ENCODE measurements around the gene GABRB1.
"Not testable (repeated sequence)": the region's sequence is repeated elsewhere in the genome, so short reads cannot be mapped to it uniquely, and the experiment has no call there.

GABRB1 gene

DNA sequence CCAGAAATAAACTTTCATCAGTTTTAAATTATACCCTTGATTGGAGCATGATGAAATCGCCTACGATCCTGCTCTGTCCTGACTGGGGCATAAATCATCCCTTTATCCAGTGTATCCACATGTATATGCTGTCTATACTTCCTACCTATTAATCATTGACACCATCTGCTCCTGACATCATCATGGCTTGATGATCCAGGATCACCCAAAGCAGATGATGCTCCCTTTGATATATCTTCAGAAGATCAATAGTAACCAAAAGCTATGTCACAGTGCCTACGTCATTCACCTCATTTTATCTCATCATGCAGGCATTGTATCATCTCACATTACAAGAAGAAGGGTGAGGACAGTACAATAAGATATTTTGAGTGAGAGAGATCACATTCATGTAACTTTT is 294.7 kb downstream of the GABRB1 start:
- DNase-seq: no peak

DNA sequence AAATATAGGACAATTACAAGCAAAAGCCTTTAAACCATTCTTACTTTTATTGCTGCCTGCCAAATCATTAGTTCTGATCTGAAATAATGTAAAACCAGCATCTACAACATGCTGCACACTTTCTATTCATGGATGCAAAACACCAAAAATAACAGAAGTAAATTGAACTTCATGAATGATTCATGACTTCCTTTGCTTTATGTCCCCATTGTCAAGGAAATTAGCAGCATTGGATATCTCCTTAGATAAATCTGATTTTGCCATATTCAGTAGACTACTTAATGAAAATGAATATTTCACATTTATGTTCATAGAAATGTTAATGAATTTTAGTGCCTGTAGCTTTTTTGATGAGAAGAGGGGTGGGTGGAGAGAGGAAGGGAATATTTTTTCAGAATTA is 299.5 kb downstream of the GABRB1 start:
- no peak for DNase-seq

DNA sequence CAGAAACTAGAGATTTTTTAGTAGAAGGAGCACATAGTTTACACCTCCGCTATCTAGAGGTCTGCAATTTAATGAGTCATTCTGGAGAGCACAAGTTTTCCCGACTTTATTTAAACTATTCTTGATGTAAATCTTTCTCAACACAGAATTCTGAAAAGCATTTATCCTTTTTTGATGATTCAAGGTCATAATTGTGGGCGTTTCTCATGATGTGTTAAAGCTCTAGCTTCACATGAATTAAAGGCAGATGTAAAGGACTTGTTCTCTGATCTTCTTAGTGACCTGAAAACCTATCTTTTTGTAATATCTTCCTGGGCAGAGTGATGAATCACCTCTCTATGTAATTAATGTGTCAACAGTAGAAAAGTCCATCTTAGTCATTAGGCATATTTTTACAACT is 303.3 kb downstream of the GABRB1 start:
- no peak for DNase-seq

DNA sequence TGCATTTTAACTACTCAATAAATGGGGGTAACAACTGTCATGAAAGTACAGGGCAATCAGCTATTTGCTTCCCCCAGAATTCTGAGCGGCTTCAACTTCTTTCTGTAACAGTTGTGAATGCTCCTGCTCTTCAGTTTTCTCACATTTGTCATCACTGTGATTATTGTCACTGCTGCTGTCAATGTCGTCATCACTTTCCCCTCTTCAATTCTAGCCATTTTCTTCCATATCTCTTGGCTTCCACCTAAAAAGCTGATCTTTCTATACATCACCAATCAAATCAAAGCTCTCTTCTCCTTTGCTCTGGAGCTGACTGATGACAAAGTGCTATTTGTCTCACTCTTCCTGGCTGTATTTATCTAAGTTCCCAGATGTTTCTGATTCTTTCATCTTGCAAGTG is 306.5 kb downstream of the GABRB1 start:
- DNase-seq: no peak

DNA sequence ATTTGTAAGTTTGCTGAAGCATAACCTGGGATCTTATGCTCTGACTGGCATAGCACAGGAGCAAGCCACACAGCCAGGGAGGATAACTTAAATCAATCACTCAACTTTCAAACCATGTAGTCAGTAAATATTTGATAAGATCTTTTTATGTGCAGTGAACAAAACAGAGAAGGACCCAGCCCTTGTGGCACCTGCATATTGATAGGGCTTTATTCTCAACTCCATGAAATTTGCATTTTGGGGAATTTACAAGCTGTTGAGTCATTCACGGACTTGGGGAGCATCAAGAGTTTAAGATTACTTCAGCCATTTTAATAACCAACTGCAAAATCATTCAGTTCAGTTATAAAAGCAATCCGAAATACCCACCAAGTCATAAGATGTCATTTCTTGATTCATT is 309.5 kb downstream of the GABRB1 start:
- DNase-seq: no peak

DNA sequence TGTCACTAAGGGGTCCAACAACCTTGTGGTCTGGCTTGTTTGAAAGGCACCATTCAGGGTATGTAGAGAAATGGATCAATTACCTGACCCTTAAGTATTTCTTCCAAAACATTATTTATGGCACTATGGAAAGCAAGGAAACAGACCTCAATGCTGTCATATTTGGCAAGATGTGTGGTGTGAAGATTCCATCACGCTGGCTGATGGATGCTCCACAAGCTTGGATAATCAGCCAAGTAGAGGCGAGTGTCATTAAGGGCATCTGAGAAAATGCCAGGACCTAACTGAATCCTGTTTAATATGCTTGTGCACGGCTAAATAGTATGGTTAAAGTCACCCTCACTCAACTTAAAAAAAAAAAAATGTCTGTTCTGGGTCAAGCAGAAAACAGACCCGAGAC is 311.4 kb downstream of the GABRB1 start:
- no peak for DNase-seq

DNA sequence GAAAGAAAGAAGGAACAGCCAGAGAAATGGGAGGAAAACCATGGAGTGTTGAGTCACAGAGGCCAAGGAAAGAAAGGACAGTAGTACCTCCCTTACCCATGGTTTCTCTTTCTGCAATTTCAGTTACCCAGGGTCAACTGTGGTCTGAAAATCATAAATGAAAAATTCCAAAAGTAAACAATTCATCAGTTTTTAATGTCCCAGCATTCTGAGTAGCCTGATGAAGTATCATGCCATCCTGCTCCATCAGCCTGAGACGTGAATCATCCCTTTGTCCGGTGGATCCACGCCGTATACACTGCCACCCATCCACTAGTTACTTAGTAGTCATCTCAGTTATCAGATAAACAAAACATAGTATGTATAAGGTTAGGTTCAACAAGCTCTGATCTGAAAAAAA is 318.0 kb downstream of the GABRB1 start:
- DNase-seq: no peak

DNA sequence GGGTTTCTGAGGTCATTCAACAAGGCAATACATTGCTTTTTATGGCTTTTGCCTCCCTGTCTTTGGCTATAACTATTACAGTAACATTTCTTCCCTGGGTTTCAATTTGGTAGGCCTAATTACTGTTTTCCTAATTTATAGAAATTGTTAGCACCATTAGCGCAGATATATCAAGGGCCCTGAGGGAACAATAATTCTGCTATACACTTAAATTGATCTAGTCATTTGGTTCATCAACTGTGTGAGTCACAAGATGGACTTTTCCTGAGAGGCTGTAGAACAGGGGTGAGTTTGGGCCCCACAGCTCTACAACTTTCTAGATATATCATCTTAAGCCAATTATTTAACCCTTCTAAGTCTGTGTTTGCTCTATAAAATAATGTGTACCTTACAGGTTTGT is 324.2 kb downstream of the GABRB1 start:
- DNase-seq: no peak

DNA sequence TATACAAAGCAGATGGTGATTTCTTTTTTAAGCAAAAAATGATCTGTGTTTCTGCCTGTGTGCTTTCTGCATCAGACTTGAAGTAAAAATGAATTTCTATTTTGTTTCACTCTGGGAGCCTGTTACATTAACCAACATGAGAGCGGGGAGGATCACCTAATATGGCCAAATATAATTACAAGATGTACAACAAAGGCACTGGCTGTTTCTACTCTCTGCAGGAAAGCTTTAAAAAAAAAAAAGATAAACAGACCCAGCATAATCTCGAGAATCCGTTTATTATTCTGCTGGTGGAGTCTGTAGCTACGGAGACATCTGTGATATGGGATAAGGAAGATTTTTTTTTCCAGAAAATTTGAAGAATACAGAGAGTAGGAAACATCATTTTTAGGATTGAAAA is 328.5 kb downstream of the GABRB1 start:
- DNase-seq: no peak

DNA sequence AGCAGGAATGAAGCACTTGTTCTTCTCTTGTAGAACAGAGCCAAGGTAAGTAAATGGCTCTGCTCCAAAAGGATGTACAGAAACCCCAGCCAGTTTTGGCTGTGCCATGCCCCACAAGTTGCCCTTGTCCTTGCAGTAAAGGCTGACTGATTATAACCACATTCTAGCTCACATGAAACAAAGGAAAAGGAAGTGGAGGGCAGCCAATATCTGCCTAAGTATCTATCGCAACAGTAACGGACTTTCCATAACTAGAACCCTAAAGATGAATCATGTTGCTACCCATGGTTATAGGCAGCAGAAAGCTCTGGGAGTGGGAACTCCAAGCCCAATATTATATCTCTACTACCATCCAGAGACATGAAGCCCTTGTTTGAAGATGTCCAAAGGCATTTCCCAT is 336.4 kb downstream of the GABRB1 start:
- DNase-seq: no peak

DNA sequence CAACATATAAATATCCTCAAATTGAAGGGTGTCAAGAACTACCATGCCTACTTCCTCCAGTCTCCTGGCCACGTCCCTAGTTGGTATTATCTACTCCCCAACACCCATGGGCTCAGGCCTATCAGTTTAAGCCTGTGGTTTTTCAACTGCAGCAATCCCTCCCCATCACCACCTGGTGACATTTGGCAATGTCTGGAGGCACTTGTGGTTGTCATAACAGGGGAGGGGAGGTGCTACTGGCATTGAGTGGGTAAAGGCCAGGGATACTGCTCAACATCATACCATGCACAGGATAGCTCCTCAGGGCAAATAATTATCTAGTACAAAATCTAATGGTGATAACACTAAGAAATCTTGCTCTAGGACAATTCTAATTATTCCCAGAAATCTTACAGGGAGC is 336.8 kb downstream of the GABRB1 start:
- DNase-seq: no peak

DNA sequence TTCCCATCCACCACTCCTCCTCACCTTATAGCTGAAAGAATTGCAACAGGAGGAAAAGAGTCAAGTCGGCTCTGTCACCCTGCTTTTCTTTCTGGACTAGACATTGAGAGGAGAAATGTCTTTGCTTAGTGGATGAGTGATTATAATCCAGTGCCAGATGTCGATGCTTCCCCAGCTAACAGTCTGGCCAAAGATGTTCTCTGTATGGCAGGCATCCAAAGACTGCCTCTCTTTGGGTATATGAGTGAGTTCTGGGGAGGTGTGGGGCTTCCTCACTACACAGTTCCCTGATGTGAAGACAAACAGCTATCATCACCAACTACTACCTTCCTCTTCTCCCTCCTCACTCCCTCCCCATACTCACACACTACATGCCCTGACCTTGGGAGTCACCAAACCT is 341.2 kb downstream of the GABRB1 start:
- DNase-seq: no peak

DNA sequence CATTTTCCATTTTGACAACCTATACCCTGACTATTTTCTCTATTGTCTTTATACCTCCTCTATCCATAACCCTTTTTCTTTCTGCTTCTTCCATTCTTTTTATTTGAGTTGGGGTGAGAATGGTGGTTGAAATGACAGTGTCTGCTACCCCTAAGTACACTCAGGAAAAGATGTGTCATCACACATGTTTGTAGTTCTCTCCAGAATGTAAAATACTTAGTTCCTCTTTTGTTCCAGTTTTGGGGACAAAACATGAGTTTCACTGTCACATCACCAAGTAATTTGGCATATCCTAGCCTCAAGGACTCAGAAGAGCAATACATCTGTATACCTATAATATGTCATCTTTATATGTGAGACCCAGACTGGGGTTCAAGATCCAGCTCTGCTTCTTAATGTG is 341.8 kb downstream of the GABRB1 start:
- no peak for DNase-seq

DNA sequence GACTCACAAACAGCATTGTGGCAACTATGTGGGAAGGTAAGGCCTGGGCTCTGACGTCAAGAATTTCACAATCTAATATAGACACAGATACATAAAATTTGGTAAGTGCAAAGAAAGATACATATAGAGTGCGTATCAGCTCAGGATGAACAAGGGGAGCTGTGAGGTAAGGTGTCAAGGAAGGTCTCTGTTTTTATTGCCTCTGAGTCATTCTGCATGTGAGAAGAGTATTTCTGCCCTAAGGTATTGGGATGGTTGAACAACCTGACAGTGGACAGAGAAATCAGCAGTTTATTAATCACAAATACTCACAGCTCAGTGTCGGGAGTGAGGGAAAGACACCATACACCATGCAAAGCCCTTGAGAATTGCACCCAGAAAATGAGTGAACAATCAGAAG is 342.3 kb downstream of the GABRB1 start:
- DNase-seq: no peak

DNA sequence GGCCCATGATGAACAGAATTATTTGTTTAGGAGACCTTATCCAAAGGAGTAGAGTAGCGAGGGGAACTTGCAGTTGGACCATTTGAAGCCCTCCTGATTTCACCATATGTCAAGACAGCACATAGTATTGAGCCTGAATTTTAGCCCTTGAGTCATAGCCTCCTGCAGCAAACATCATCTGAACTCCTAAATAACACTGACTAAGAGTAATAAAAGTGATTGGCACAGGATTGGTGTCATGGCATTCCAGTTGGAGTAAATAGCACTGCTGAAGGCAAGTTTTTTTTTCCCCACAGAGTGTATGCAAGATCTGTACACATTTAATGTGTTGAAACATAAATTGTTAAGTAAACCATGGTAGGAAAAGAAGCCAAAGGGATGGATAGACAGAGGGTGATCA is 343.1 kb downstream of the GABRB1 start:
- DNase-seq: no peak

DNA sequence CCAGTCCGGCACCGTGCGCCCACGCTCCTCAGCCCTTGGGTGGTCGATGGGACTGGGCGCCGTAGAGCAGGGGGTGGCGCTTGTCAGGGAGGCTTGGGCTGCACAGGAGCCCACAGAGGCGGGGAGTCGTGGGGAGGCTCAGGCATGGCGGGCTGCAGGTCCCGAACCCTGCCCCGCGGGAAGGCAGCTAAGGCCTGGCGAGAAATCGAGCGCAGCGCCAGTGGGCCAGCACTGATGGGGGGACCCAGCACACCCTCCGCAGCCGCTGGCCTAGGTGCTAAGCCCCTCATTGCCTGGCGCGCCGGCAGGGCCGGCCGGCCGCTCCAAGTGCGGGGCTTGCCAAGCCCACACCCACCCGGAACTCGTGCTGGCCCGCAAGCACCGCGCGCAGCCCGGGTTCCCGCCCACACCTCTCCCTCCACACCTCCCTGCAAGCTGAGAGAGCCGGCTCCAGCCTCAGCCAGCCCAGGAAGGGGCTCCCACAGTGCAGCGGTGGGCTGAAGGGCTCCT is 346.7 kb downstream of the GABRB1 start:
- not testable (repeated sequence) for DNase-seq

DNA sequence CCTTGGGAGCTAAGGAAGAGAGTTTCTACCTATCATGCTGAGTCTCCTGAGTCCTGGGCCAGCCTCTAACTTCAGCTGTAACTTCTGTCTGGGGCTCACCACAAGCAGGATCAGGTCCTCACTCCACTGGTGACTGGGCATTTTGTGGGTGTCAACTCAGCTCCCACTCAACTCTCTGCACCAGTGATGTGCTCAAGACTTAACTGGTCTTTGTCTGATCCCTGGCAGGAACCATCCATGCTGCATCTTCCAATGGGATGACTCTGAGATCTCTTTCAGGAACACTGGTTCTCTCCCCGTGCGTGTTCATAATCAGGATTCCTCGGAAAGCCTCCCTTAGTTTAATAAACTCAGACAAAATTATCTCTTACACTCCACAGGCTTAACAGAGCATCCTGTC is 349.8 kb downstream of the GABRB1 start:
- DNase-seq: no peak

DNA sequence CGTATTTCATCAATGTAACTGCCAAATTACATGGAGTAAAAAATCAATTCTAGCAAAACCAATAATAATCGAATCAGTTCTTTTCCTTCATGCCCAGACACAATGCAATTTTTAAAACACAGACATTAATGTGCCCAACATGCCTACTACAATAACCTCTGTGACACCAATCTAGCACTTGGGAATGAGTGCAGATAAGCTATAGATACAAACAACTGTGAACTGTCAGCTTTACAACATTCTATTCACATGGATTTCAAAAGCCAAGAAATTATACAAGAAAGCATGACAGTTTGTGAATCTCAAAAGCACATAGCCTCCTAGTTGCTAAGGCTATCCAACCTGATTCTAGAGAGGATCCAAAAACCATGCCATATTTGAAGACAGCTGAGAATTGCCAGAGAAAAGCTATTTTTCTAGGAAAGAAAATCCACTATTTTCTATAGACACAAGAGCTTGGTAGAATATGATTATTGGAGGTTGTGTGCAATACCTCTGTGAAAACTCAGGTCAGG is 351.5 kb downstream of the GABRB1 start:
- DNase-seq: no peak

DNA sequence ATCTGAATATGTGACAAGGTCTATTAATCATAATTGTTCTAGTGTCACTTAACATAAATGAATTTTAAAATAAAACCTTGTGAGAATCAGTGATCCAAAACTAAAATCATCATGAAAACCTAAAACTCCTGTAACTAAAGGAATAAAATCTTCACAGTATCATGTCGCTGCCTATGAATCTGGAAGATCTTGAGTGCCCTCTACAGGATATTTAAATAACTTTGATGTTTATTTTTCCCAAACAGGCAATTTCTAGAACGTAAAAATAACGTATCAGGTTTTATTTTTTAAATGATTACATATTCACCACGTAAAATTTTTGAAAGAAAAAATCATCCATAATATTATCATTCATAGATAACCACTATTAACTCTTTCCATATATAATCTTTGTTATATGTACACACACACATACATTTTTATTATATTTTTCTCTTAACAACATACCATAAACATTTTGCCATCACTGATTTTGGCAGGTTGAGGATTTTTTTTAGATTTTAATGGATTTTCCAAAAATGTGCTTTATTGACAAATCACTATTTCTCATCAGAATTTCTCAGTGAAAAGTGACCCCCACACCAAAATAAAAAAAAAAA is 352.6 kb downstream of the GABRB1 start:
- DNase-seq: peak; percentile 16

DNA sequence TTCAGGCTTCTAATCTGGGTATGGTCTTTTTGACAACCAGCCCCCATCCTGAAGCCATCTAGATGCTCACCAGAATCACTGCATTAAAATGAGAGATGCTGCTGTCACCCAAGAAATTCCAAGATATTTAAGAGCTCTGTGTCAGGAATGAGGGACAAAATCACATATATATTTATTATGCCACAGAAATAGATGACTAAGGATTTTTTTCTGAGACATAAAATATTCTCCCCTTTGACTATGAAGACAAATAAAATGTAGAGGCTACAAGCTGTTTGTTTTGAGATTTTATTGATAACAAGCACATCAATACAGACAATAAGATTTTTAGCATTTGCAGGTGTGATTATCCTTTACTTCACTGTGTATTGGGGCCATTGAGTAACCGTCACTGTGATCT is 354.8 kb downstream of the GABRB1 start:
- DNase-seq: no peak

DNA sequence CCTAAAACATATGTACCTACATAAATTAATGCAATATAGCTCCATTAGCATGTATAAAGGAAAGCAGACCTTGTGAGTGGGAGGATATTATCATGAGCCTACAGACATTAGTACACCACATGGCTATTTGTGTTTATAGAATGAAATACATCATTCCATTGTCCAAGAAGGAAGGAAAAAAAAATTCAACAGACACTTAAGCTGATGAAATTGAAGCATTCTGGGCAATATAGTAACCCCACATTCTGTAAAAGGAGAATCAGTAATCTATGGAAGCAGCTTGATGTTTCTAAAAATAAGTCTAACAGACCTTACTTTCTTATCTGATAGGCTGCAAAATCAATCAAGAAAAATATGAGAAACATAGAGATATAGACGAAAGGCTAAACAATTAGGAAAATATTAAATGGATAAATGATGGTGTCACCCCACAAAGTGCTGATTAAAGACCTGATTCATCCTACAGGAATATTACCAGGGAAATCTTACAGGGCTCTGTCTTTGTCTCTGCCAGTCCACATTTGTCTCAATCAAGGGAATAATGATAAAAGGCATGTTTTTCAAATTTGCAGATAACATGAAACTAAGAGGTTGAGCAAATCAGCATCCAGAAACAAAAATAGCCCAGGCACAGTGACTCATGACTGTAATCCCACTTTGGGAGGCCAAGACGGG is 355.3 kb downstream of the GABRB1 start:
- no peak for DNase-seq

DNA sequence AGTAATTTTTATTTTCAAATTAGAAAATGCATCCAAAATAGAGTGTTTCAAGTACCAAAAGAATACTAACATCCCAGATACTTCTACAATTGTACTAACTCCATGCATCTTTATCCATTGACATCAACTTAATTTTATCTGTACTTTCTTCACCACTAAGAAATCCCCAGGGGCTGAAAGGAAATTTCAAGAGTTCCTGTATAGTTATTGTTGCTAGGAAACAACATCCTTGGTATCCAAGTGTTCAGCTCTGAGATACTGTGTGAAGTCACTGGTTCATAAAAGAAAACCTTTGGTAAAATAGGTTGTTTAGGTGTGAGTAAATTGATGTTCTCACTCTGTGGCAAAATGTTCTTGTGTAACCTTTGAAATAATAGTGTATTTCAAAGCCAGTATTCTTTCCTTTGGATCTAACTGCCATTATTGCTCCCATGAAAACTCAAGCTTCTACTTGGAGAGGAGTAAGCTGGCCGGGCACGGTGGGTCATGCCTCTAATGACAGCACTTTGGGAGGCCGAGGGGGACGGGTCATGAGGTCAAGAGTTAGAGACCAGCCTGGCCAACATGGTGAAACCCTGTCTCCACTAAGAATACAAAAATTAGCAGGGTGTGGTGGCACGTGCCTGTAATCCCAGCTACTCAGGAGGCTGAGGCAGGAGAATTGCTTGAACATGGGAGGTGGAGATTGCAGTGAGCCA is 359.2 kb downstream of the GABRB1 start:
- DNase-seq: no peak

DNA sequence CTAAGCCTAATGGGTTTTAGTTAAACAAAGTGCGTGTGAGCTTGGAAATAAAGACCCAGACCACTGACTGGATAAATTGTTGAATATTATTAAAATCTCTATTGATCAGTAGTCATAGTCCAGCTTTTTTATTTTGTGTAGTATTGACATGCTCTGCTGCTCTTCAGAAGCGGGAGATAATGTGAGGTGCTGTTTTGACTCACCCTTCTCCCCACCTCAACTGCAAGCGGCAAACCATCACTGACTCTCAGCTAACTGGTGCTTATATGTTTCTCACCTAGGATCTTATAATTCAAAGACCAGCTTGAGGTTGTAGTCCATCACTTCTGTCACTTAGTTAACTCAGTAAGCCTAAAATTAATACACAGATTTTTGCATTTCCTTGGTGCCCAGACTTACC is 359.9 kb downstream of the GABRB1 start:
- DNase-seq: no peak

DNA sequence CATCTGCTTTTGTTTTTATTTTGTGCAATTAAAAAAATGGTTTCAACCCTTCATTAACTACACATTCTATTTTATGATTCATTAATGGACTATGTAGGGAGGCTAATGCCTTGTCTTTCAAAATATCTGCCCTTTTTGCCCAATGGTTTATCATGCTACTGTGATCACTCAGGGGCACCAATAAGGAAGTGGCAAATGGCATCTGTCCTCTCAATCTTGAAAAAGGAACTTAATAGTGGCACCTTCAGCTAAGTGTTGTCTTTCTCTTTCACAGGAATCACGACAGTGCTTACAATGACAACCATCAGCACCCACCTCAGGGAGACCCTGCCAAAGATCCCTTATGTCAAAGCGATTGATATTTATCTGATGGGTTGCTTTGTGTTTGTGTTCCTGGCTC is 375.0 kb downstream of the GABRB1 start:
- no peak for DNase-seq

Measured in NCI-H345 (cell line).